GM18870 (cell line): ENCODE results near the gene LGALSL.

Source experiments
- ATAC-seq: cut with Tn5 transposase; IDR thresholded peaks from one replicate; pipeline ENCODE4 v1.9.1; 2021; ENCODE audit warnings: moderate library complexity; ENCODE audit not compliant: unreplicated experiment

Gene LGALSL

DNA sequence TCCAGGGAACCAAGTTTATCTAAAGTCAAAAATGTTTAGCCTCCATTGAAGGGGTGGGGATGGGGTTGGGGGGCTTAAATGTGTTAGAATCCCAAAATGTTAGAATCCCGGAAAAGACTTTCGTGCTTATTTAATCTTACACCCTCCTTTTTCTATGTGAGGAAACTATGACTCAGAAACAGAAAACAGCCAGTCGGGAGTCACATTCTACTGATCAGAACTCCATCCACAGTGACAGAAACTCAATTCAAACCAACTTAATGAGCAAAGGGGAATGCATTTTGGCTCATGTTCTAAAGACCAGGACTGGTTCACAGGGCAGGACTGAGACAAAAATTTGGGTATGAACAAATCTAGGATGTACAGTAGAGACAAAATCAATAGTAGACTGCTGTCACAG is 38.3 kb downstream of the LGALSL start:
- no peak for ATAC-seq

DNA sequence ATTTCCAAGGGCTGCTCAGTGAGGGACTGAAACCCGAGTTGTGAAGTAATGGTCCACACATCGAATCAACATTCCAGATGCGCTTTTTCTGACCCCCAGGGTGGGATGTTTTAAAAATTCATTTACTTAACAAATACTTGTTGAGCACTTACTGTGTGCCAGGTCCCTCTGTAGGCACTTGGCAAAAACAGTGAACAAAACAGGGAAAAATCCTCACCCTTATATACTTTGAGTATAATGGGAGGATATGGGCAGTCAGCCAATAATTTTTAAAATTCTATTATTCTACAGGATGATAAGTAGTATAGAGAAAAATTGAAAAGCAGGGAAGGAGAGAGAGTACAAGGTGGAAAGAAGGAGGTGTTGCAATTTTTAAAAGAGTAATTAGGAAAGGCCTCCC is 38.9 kb downstream of the LGALSL start:
- no peak for ATAC-seq

DNA sequence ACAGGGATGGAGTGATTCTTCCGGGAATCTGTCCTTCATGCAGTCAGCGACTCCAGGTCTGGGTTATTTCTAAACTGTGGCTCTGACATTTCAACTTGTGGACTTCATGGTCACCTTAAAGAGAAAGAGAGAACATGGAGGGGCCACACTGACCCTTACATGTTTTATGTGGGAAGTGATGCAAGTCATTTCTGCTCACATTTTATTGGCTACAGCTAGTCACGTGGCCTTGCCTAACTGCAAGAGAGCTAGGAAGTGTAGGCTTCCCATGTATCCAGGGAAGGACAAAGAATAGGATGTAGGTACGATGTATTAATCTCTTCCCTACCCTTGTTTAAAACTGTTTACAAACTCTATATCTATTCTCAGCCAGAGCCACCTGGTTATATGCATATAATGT is 39.8 kb downstream of the LGALSL start:
- no peak for ATAC-seq

DNA sequence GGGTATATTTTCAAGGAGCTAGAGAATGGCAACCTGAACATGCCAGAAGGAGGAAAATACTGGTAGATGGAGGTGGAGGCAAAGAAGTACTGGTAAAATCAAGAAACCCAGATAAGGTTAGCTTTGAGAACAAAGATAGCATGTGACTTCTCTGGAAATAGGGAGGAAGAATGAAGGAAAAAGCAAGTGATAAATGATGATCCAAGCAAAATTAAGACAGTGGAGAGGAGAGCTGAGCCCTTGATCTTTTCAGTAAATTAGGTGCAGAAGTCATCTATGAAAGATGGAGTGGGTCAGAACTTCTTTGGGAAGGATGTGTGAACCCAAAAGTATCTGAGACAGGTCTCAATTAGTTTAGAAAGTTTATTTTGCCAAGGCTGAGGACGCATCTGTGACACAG is 44.5 kb downstream of the LGALSL start:
- no peak for ATAC-seq

DNA sequence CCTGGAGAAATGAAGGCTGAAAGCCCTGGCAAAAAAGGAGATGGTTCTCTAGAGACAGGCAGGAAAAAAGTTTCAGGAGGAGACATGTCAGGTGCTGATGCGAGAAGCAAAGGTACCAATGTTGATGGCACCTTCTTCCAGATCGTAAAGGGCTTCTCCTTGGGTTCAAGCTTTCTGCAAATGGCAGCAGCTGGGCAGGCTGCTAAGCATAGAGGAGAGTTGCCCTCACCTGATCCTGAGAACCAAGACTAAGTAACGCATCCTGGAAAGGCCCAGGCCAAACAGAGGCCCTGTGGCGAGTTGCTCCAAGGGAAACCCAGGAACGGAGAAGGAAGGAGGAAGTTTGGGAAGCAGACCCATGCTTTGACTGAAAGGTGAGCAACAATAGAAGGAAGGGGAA is 46.6 kb downstream of the LGALSL start:
- ATAC-seq: no peak

DNA sequence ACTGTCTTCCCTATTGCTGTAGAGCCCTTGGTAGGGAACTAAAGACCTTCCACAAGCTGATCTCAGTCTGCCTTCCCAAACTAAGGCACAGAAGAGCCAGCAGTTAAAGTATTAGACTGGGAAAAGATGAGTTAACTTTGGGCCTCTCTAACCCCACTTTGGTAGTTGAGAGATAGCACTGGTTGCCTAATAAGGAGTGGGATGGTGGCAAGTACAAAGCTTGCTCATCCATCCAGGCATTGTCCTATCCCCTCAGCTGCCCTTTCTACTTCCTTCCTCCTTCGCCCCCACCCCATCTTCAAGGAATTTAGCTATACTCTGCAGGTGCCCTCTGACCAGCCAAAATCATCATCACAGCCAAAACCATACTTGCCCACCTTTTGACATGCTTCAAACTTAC is 48.0 kb downstream of the LGALSL start:
- no peak for ATAC-seq

DNA sequence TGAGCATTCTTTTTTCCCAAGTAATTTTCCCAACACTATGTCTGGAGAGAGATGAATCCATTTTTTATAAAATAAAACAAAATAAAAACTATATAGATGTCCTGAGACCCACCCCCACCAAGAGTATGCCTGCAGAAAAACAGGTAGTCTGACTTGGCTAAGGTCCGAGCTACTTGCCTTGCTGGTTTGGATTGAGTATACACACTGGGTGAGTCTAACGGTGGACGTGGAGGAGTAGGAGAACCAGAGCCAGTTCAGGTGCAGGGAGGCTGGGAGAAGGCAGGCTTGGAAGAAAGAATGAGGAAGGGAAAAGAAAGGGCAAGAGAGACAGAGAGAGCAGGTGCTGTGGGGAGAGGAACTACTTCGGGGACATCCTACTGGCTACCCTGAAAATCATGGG is 48.9 kb downstream of the LGALSL start:
- no peak for ATAC-seq

DNA sequence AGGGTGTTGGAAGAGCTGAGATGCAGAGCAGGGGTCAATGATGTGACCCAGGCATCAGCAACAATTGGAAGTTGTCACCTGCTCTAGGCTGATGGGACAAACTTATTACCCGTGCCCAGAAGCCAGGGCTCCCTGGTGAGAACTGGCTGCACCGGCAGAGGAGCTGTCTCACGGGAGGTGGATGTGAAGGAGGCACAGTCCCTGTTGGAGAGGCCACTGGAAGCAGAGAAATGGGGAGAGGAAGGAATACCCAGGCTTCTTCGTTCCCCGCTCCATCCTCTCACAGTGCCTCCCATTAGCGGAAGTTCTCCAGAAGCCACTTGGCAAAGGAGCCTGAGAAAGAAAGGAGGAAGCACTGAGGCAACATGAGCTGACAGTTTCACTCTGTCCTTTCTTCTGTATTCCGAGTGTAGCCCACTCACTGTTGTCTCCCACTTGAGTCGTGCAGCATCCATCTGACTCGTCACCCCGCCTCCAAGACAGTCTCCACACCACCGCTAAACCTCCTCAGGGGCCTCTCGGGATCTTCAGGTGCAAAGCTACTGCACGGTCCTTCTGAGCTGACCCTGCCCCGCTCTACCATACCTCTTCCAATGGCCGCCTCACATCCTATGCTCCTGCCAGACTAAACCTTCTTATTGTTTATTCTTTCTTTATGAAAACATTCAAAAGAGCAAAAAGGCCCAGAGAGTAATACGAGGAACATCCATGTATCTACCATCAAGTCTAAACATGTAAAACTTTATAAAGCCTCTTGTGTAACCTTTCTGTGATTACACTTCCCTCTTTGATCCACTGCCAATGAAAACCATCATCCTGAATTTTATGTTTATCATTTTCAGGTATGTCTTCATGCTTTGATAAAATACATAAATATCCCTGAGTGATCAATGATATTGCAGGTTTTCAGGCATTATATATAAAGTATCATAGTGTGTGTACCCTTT is 51.1 kb downstream of the LGALSL start:
- ATAC-seq: no peak

DNA sequence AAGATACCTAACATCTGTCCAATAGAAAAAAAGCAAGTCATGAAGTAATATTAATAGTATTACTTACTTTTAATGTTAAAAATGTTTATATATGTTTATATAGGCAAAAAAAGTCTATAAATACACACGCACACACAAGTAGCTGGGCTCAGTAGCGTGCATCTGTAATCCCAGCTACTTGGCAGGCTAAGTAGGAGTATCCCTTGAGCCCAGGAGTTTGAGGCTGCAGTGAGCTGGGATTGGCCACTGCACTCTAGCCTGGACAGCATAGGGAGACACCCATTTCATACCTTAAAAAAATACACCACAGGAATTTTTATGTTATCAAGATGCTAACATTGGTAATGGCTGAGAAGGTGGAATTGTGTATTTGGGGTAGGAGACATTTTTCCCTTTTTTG is 52.7 kb downstream of the LGALSL start:
- no peak for ATAC-seq
